ENCODE data around the gene NEK10.
"Not testable (repeated sequence)": the region's sequence is repeated elsewhere in the genome, so short reads cannot be mapped to it uniquely, and the experiment has no call there.

Gene NEK10

DNA sequence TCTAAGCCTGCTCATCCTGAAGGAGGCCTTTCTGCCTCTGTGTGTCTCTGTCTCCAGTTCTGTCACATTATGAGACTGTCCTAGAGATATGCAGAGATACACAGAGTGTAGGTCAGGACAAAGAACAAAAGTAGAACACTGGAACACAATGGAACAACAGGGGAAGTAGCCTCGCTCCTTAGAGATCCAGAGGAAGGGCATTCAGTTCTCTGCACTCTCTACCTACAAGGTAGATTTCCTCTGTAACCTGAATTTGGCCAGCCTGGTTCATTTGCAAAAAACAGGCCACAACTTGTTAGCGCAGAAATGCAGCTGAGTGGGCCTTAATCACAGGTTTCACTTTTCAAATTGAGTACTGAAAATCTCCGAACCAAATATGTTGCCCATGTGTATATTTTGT is 19.4 kb downstream of the NEK10 start:
- DNase-seq: no peak

DNA sequence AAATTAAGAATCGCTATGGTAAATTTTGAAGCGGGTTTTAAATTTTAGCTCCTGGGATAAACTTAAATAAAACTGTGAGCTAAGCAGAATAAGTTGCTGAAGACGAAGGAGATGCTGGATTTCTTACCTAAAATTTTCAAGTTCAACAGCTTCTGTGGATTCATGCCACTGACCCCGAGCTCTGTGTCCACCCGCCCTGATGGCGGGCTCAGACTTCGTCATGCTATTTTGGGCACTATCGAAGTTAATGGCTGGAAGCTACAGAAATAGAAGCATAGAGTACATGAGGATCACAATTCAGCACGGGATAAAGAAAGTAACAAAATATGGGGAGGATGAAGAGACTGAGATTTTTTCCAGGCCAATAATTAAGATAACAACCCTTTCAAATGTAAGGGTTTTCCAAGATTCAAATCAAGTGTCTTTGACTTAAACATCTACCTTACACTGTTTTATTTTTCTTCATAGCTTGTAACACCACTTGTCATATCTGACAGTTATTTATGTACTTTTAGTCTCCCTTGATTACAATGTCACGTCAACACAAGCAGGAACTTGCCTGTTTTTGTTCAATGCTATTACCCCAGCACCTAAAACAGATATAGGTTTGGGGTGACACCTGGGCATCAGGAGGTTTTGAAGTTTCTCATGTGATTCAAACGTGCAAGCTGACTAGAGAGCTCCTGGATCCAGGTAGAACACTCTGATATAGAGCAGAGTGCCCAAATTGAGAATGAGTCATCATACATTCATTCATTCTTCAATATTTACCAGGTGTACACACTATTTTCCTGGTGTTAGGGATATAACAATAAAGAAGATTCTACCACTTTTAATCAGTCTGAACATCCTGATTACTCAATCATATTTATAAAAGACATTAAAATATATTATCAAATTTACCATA is 23.0 kb downstream of the NEK10 start:
- DNase-seq: no peak

GRCh38 chr3:27345493-27345892 is 23.7 kb downstream of the NEK10 start:
- DNase-seq: no peak

DNA sequence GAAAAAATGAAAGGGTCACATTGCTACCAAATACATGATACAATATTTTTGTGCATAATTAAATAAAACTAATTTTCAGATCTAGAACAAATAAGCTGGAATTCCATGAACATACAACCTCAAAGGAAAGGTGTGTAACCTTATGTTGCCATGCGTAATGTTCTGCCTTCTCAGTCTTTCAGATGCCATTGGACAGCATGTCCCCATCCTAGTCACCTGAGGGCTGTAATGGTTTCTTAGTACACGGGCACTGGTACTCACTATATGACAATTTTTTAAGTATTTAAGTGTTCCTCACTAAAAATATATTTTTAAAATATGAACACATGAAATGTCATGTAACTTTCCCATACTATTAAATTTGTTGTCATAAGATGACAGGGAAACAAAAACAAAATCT is 24.1 kb downstream of the NEK10 start:
- no peak for DNase-seq

GRCh38 chr3:27344192-27344591 is 25.0 kb downstream of the NEK10 start:
- no peak for DNase-seq

- no peak for DNase-seq
These were observed 26.9 kb downstream of the NEK10 start for GRCh38 chr3:27342267-27342666.

- DNase-seq: no peak
These were observed 28.6 kb downstream of the NEK10 start for GRCh38 chr3:27340534-27340933.

GRCh38 chr3:27335571-27335970 is 33.6 kb downstream of the NEK10 start:
- DNase-seq: no peak

DNA sequence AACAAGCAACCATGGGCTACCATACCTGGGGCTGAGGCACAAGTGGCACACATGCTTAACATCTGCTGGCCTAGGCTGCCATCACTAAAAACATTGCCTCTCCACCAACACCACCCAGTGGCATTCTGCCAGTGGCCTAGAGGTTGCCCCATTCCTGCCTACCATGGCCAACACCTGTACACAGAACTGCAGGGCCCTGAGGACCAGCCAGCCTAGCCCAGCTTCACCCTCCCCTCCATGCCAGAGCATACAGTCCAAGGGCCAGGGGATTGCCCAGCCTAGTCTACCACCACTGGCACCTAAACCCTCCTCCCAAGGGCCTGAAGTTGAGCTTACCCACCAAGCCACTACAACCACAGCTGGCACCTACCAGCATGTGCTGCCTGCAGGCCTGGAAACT is 35.3 kb downstream of the NEK10 start:
- DNase-seq: no peak

DNA sequence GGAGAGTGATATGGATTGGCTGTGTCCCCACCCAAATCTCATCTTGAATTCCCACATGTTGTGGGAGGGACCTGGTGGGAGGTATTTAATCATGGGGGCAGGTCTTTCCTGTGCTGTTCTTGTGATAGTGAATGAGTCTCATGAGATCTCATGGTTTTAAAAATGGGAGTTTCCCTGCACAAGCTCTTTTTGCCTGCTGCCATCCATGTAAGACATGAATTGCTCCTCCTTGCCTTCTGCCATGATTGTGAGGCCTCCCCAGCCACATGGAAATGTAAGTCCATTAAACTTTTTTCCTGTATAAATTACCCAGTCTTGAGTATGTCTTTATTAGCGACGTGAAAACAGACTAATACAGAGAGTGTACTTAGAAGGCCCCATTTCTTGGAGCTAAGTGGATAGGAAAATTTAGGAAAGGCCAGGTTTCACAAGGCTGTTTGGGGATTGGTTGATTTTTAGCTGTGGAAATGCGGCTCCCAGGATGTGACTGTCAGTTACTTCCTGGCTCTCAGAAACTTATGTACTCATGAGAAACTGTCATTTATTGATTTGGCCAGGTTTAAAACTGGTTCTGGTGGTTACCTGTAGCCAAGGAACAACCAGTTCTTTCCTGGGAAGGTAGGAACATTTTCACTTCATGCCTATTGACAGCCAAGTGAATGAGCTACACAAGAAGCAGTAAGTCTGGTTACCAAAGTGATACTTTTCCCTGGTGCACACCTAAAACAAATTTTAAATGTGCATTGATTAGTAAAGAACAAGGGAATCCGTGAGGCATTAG is 40.0 kb downstream of the NEK10 start:
- not testable (repeated sequence) for DNase-seq

DNA sequence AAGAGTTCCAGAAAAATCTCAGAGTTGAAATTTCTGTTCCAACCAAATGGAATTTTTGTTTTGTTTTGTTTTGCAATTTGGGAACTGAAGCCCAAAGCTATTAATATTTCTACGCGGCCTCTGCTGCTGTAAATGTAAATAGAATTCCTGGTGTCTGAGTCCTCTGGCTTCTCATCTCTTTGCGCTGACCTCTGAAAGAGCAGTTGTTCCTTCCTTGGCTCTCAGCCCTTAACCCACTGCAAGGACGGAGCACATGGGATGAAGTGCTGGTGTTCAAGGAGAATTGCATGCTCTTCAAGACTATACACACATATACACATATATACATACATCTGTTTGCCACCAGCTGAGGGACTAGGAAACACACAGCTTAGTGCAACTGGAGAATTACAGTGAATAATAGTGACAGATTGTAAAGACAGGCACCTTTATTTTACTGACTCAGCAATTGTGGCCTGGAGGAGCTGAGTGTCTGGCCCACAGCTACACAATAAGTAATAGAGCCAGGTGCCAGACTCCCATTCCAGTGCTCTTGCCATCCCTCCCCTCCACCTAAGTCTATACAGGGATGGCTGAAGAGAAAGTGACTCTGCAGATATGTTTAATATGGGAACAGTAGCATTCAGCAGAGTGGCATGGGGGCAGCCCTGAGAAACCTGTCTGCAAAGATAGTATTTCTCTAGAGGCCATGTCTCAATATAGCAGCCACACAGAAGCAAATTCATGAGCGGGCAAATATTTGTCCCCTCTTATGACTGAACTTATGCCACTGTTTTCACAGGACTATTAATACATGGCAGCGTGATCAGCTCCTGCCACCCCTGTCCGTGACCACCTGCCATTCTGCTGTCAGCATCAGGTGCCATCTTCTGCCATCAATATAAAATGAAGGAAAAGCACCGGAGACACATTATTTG is 42.3 kb downstream of the NEK10 start:
- DNase-seq: no peak

GRCh38 chr3:27326202-27326601 is 43.0 kb downstream of the NEK10 start:
- DNase-seq: no peak

DNA sequence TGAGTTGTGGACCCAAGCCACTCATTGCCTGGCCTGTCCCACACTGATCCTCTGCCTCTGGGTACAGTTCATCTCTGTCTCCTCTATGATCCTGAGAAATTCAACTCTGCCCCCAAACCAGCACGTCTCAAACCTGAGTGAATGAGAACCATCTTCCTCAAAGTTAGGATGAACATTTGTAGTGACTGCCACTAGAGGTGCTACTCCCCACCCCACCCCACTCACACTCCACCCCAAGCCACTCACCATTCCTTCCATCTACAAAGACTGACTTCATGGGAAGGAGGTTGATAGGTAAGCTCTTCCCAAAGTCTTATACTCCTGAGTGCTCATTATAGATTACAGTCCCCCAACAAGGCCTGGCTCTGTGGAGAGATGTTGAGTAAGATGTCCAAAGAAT is 43.8 kb downstream of the NEK10 start:
- no peak for DNase-seq

DNA sequence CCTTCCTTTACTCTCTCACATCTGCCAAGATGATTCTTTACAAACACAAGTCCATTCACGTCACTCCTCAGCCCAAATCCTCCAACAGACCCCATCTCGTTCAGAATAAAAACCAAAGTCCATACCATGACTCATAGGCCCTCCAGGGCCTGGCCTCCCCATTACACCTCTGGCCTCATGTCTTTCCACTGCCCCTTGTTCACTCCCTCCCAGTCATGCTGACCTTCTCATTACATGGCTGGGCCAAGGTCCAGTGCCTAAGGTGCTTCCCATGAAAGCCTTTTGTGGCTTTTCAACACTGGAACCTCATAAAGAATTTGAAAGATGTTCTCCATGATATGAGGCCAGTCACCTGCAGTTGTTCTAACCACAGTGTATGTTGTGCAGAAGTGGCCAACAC is 44.5 kb downstream of the NEK10 start:
- DNase-seq: no peak

DNA sequence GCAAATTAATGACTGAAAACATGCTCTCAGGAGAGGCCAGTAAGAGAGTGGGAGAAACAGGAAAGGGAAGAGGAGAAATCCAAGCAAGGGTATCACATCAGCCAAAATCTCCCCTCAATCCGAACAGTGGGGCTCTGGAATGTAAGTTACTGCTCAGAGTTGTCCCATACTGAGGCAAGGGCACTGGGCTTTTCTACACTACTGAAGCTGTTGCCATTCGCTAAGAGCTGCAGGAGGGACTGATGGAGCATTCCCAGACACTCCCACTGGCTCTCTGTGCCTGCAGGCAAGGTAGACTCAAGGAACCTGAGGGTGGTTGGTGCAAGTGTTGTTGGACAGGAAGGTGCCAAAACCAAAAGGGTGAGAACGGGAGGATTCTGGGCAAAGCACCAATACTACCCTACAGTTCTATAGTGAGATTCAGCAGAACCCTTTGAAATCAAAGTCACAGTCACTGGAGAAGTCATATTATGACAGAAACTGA is 46.1 kb downstream of the NEK10 start:
- no peak for DNase-seq

DNA sequence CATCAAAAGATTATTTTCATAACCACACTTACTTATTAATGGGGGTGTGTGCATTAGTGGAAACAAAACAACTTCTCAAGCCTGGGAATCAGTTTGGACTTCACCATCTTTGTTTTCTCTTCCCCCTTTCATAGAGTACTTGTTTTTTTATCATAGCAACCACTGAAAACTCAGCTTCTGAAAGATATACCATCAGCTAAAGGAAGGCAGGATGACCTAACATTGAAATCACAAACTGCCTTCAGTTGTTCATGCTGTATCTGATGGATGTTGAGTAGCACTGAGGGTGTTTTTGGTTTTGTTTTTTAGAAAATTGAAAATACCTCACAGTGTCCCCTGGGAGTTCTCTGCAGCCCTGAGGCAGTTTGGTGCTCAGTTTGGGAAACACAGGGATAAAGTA is 46.5 kb downstream of the NEK10 start:
- DNase-seq: no peak

DNA sequence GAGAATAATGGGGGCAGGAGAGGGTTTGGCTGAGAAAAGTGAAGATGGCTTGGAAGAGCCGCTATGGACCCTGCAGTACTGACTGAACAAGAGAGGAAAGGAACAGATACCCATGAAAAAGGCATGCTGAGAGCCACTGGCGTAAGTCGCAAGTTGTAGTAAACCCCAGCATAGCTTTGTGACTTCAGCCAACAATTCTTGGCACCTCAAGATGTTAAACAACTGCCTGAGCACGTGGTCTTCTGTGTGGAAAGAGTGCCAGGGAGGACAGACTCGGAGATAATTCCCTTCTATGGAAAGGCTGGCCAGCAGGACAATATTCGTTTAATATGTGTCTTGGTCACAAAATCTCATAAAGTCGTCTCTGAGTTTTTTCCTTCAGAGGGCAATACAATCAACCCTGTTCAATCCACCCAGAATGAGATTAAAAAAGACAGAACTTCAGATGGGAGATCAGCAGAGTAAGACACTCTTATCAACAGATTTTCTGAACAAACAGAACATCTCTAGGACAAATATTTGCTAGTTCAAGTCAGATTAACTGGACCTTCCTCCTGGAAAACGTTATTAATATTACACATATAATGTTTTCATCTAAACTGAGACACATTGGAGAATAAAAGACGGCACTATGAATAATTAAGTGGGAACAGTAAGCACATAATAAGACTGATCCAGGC is 49.2 kb downstream of the NEK10 start:
- DNase-seq: no peak

- DNase-seq: no peak
These were observed 49.9 kb downstream of the NEK10 start for GRCh38 chr3:27319304-27319703.

GRCh38 chr3:27317096-27317495 is 52.1 kb downstream of the NEK10 start:
- DNase-seq: no peak

DNA sequence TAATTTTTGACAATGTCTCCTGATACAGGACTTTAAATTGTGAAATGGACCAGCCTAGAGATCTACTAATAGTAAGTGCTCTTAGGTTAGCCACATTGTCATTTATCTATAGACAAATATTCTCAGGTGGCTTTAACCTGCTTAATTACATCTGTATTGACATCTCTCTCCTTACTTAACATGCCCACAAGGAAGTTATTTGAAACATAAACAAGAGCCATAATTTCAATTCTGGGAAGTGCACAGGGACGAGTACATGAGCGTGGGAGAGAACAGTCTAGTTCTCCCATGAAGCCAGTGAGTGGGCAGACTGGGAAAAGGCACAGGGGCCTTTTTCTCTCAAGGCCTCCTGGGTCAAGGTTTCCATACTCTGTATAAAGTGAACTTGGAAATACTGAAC is 54.2 kb downstream of the NEK10 start:
- no peak for DNase-seq

DNA sequence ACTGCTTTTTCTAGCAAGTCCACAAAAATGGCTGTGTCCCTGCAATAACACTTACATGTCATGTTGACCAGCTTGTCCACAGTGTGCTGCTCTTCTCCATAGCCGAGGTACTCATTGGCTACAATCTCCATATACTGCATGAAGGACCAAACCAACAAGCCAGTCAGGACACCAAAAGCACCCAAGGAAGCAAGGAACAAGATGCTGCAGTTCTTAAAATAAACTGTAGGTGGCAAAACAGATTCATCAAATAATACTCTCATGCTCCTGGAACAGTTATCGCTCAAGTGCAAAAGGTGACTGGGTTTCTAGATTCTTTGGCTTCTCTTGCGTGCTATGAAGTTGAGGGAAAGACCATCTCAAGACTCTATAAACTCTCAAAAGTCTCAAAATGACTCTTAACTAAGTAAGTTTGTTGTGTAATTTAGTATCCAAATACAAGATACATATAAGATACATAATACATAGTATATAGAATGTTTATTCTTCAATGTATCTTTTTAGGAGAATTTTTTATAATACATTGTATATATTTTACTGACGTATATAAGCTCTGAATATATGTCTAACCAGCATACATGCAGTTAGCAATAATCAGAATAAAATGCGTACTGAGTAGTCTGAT is 57.0 kb downstream of the NEK10 start:
- DNase-seq: peak in 1 of 2 experiments; percentile 7

DNA sequence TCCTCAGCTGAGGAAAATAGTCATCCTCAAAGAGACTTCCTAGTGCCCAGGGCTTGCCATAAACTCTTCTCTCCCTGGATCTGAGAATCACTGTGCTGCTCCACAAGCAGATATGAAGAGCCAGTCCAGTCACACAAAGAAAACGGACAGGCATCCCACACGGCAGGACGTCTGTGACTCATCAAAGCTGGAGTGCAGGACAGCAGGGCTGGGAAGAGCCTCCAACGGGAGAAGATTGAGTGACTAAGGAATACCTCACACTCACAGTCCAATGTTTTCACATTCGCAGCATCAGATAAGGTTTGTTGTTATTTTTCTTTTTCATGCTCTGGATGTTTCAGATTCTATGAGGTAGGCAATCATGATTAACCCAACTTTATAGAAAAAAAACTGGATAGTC is 57.8 kb downstream of the NEK10 start:
- no peak for DNase-seq

All from cerebellar nuclear complex (tissue), 1 donor.